H1 (cell line): ENCODE measurements around the gene GRIA3.
"Not testable (repeated sequence)": the region's sequence is repeated elsewhere in the genome, so short reads cannot be mapped to it uniquely, and the experiment has no call there.

ENCODE experiments used
- ATF2 ChIP-seq: IDR thresholded peaks from 2 replicates; pipeline ENCODE4 v1.6.1; 2012; ENCODE audit warnings: low read length, inconsistent platforms
- CHD2 ChIP-seq: IDR thresholded peaks from 2 replicates; pipeline ENCODE4 v1.6.1; 2012; ENCODE audit warnings: low read length, improper control_type of control experiment
- CTCF ChIP-seq, 3 experiments: IDR thresholded peaks; 1 replicate in 2 of 3; 2 replicates in 1 of 3; pipeline versions ENCODE4 v1.5.1 to v1.6.1; 2011; ENCODE audit warnings: low read length in 3 of 3, mild to moderate bottlenecking in 3 of 3, inconsistent platforms in 2 of 3, low read depth in 1 of 3, moderate library complexity in 1 of 3; ENCODE audit not compliant: insufficient read depth in 1 of 3; ENCODE audit errors: control extremely low read depth in 1 of 3
- GTF2F1 ChIP-seq: IDR thresholded peaks from 2 replicates; pipeline ENCODE4 v1.6.1; 2012; ENCODE audit warnings: low read depth, low read length, improper control_type of control experiment, borderline replicate concordance
- KDM1A ChIP-seq: fragments of 200-600, 300-600 bp; sonication (generic); IDR thresholded peaks from 2 replicates; pipeline ENCODE4 v1.7.1; 2016; ENCODE audit warnings: mild to moderate bottlenecking, low read length, borderline replicate concordance
- MAX ChIP-seq: IDR thresholded peaks from 2 replicates; pipeline ENCODE4 v1.6.1; 2012; ENCODE audit warnings: inconsistent platforms
- NRF1 ChIP-seq: IDR thresholded peaks from 2 replicates; pipeline ENCODE4 v1.6.1; 2011; ENCODE audit warnings: mild to moderate bottlenecking, low read depth, low read length, improper control_type of control experiment
- POLR2A ChIP-seq, 2 experiments: IDR thresholded peaks; 1 replicate in 1 of 2; 2 replicates in 1 of 2; pipeline ENCODE4 v1.6.1; 2011; ENCODE audit warnings: low read depth in 2 of 2, low read length in 2 of 2, mild to moderate bottlenecking in 2 of 2; ENCODE audit errors: control extremely low read depth in 1 of 2
- POLR2AphosphoS5 ChIP-seq: IDR thresholded peaks from 2 replicates; pipeline ENCODE4 v1.6.1; 2011; ENCODE audit warnings: low read depth, low read length
- SIRT6 ChIP-seq: IDR thresholded peaks from one replicate; pipeline ENCODE4 v1.7.1; 2012; ENCODE audit warnings: low read length, inconsistent platforms
- SIX5 ChIP-seq: IDR thresholded peaks from 2 replicates; pipeline ENCODE4 v1.6.1; 2011; ENCODE audit warnings: mild to moderate bottlenecking, low read depth, low read length
- SUZ12 ChIP-seq: fragments of 200-600 bp; sonication (generic); IDR thresholded peaks from 2 replicates; pipeline ENCODE4 v1.6.1; 2012; ENCODE audit warnings: mild to moderate bottlenecking, inconsistent platforms, low read length, moderate library complexity, mixed read lengths
- ZNF274 ChIP-seq: IDR thresholded peaks from 2 replicates; pipeline ENCODE4 v1.7.0; 2012; ENCODE audit warnings: low read length, borderline replicate concordance; ENCODE audit errors: extremely low read depth

GRCh38 chrX:123439926-123440325, 255.8 kb downstream of the GRIA3 start:
- not testable (repeated sequence) for TF ChIP-seq KDM1A; SIX5; POLR2A (IDR thresholded peaks at IDR 0.05; ENCODE audit: control extremely low read depth in 1 of 2, low read depth in 2 of 2, low read length in 2 of 2); POLR2AphosphoS5; SUZ12; CHD2; SIRT6; CTCF (IDR thresholded peaks at IDR 0.05; ENCODE audit: control extremely low read depth in 1 of 3, insufficient read depth in 1 of 3, low read depth in 1 of 3, low read length in 3 of 3); MAX; NRF1; GTF2F1; ZNF274; ATF2
